Activated naive CD8-positive, alpha-beta T cell treated with anti-CD3 and anti-CD28 coated beads, Interleukin-2, amount 50 U/mL, for 16 hours (primary cell): ENCODE data around the gene WSB1.
"Not testable (repeated sequence)": the region's sequence is repeated elsewhere in the genome, so short reads cannot be mapped to it uniquely, and the experiment has no call there.

Source experiments
- DNase-seq: peaks from one replicate; pipeline ENCODE4 v3.0.0-alpha.2; 2020; ENCODE audit warnings: low read depth, low spot score

The WSB1 gene

DNA sequence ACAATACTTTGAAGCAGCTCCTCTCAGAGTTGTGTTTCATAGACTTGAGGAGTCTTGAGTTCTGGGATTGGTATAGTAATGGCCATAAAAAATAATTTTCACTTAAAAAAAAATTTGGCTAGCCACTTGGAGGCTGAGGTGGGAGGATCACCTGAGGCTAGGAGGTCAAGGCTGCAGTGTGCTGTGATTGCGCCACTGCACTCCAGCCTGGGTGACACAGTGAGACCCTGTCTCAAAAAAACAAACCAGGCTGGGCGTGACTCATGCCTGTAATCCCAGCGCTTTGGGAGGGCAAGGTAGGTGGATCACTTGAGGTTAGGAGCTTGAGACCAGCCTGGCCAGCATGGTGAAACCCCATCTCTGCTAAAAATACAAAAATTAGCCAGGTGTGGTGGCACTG lies 14.8 kb upstream of the WSB1 start:
- not testable (repeated sequence) for DNase-seq

DNA sequence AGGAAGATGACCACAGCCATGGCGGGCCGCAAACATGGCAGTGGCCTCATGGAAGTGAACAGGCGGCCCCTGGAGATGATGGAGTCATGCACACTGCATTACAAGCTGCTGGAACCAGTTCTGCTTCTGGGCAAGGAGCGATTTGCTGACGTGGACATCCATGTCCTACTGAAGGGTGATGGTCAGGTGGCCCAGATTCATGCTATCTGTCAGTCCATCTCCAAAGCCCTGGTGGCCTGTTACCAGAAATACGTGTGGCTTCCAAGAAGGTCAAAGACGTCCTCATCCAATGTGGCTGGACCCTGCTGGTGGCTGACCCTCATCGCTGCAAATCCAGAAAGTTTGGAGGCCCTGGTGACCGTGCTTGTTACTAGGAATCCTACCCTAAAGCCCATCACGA lies 13.4 kb upstream of the WSB1 start:
- no peak for DNase-seq

DNA sequence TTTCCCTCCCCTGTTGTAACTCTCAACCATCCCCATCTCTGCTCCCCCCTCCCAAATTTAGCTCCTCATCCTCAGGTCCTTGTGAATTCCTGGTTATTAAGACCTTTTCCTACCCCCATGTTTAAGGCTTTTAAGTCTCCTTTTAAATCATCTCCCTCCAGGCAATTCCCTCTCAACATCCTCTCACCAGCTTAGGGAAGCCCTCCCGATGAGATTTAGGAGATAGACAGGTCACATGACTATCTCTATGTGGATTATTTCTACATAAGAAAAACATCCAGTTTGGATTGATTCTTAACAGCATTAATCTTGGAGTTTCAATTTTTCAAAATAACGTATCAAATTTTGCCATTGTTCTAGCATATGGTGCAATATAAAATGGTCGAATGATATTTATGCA lies 12.5 kb upstream of the WSB1 start:
- DNase-seq = no peak

DNA sequence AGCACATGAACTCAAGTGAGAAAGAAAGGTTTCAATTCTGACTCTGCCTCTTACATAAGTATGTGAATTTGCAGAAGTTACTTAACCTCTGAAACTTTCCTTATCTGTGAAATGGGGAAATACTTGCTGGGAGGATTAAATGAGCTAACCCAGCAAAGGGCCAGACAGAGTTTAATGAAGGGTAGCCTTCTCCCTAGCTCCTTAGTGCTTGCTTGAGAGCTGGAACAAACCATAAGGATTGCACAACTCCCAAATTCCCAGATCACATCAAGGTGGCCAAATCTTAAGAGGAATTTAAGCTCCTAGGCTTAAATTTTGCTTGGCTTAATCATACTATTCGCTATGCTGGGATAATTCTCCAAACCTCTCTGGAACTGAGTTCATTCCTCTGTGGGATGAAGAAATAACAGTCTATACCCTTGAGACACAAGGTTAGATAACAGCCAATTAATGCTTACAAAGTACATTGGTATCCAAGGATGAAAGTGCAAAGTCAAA lies 11.8 kb upstream of the WSB1 start:
- DNase-seq = no peak

DNA sequence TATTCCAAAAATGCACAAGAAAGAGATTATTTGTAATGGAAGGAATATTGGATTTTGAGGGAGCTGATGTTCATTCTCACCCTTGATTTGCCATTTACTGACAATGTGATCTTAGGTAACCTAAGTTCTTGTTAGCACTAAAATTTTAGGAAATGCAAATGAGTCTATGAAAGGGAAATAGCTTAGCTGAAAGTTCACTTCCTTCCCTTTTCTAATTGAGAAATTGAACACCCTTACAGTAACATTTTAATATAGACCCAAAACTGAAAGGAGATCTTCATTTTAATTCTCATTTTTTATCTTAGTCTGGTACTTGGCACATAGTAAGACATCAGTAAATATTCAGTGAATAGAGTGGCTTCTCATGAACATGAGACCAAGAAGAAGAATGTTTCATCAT lies 10.9 kb upstream of the WSB1 start:
- DNase-seq = no peak

DNA sequence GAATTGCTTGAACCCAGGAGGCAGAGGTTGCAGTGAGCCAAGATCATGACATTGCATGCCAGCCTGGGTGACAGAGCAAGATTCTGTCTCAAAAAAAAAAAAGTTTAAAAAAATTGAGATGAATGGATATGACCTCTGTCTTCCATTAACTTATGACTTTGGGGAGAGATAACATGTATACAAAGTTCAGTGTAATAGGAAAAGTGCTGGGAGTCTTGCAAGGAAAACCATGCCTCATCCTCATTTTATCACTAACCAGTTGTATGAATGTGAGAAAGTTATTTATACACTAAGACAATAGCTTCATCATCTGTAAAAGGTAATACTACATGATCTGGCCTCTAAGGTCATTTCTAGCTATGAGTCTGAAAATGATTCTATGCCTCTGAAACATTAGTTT lies 10.2 kb upstream of the WSB1 start:
- no peak for DNase-seq

DNA sequence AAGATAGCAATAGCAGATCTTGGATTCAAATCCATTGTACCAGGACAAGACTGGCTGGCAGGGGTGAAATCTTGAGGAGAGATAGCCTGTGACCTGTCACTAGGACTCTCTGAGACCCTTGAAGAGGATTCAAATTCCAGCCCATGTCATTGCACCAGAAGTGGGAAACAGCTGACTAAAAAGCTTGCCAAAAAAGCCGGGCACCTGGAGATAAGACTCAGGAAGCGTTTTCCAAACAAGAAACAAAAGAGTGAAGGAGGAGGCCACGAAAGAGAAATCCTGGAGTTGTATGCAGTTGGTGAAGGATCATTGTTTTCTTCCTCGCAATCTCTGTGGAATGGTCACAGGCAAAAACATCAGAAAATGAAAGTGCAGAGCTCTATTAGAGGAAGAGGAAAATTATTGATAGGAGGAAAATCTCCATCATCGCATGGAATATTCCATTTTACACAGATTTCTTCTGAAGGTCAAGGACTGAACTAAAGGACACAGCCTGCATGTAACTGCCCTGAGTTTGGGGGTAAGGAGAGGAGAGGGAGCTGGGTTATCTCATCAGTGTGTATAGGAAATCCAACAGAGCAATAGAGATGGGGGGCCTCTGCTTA lies 9.0 kb upstream of the WSB1 start:
- DNase-seq = no peak

DNA sequence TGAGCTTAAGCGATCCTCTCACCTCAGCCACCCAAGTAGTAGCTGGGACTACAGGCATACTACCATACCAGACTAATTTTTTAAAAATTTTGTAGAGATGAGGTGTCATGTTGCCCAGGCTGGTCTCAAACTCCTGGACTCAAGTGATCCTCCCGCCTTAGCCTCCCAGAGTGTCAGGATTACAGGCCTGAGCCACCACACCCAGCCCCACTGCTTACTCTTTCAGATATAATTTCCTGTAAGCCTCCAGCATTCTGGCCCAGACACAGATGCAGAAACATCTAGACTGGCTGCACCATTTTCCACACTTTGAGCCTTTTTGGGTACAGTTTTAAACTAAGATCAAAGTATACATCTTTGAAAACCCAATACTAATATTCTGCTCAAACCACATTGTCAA lies 8.4 kb upstream of the WSB1 start:
- no peak for DNase-seq

DNA sequence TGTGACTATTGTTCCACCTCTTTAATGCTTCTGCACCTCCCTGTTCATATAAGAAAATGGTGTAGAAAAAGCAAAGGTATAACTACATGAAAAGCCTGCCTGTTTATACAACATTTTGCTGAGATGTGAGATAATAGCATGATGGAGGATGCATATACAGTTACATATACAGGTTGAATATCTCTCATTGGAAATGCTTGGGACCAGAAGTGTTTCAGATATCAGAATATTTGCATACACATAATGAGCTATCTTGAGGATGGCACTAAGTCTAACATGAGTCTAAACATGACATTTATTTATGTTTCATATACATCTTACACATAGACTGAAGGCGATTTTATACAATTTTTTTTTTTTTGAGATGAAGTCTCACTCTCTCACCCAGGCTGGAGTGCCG lies 5.7 kb upstream of the WSB1 start:
- DNase-seq = no peak

DNA sequence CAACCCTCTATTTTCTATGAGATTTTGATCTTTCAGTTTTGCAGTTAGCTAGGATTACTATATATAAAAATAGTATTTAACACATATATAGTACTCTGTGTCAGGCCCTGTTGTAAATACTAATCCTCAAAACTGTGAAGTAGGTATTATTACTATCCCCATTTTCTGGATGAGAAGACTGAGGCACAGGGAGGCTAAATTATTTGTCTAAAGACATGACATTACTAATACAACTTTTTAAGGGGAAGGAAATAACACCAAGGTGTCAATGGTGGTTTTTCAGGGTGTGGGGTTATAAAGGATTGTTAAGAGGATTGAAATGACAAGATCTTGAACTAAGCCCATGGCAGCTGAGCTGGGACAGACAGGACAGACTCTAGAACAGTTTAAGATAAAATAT lies 4.1 kb upstream of the WSB1 start:
- no peak for DNase-seq

DNA sequence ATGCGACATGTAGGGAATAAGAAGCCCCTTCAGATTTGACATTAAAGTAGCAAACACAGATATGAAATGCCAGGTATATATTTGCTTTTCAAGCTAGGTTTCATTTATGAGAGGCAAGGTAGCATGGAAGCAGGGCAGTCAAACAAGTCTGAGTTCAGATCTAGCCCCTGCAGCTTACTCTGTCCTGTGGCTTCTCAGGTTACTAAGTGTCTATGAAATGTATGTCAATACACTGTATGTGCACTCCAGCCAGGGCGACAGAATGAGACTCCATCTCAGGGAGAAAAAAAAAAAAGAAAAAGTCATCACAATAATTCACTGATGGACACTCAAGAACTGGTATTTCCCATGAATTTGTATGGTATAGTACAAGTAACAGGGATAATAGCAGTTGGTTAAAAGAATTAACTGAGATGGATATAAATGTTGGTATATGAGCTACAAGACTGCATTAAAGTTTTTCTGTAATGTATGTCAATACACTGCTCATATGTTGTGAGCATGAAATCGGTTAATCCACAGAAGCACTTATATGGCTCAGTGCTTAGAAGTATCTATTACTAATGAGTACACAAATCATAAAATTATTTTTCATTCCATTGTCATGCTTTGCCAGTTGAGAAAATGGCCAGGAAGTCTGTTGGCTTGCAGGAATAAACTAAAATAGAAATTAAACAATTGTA lies 2.9 kb upstream of the WSB1 start:
- DNase-seq = no peak

DNA sequence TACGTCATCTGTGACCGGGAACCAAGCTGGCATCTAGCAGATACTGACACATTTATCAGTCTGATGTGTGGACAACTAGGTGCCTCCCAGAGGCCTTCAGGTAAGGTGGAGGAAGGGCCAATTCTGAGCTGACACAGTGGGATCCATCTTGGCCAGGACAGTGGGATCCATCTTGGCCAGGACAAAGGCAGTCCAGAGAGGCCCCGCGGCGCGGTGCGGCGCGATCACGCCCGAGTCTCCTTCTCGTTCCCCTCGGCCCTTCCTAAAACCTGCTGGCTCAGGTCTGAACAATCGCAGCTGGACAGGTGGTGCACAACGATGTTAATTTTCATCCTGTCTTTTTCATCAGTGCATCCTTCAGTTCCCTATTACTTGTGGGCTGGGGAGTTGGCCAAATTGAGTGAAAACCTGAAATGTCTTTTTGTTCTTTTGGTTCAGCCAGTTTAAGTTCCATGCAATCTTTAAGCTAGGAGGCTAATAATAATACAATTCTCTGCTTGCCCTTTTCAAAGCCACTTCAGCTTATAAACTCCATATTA lies 486 bp upstream of the WSB1 start:
- no peak for DNase-seq

DNA sequence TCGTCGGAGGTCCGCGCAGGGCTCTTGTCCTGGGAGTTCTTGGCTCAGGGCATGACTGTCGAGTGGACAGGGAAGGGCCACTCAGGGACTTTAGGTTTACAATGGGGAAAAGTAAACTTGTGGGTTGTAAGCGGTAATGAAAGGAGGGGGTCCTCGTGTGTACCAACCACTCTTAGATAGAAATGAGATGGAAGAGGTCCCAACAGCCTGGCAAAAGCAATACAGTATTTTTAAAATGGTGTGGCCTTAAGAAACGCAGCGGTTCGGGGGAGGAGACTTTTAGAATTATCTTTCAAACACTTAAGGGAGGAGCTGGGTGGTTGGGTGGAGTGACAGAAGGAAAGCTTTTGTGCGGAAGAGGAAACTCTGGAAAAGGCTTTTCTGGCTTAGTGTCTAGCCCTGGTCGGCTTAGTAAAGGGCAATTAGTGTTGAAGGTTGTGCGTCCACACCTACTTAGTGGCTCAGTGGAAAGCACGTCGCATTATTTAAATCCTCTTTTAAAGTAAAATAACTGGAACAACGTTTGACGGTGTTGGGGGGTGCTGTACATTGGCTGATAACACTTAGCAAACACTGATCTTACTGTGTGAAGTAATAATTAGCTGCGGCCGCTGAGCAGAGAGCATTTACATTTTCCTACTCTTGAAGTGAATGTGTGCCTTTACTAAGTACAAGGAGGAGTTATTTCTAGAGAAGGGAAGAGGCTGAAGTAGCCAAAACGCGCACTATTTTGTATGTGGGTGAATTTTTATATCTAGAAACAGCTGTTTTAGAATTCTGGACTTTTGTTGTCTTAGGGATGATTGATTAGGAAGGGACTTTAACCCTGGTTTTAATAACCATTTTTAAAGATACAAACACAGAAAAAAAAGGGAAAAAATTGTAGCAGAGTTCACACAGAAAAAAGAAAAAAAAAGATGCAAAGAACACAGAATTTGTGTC lies 1.0 kb downstream of the WSB1 start:
- DNase-seq = no peak

DNA sequence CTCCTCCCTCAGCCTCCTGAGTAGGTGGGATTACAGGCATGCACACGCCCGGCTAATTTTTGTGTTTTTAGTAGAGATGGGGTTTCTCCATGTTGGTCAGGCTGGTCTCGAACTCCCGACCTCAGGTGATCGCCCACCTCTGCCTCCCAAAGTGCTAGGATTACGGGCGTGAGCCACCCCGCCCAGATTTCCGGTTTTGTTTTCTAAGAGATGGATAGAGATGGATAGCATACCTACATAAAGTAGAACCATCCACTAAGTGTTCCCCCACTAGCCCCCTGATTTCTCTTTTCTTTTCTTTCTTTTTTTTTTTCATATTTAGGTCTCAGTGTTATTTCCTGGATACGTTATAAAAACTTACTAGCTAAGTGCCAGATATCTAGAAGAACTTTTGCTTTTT lies 2.0 kb downstream of the WSB1 start:
- DNase-seq = no peak

DNA sequence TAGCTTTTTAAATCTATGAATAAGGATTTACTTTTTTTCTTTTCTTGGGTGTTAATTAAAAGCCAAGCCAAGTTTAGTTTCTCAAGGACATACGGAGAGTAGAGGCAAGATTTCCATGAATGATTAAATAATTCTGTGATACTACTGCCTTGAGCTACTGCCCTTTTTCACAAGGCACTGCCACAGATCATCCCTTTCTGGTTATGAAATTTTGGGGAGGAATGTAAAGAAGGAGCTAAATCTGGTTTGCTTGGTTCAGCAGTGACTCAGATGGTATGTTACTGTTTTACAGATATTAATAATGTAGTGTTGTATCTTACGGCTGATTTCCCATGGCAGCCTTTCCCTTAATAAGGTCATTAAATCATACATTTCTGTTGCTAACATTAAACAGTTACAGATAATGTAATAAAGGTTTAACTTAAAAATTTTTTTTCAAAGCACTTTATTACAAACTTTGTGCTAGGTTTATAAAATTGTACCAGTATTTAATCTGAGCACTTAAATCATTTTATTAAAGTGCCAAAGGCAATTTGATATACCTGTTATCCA lies 2.6 kb downstream of the WSB1 start:
- DNase-seq = no peak

DNA sequence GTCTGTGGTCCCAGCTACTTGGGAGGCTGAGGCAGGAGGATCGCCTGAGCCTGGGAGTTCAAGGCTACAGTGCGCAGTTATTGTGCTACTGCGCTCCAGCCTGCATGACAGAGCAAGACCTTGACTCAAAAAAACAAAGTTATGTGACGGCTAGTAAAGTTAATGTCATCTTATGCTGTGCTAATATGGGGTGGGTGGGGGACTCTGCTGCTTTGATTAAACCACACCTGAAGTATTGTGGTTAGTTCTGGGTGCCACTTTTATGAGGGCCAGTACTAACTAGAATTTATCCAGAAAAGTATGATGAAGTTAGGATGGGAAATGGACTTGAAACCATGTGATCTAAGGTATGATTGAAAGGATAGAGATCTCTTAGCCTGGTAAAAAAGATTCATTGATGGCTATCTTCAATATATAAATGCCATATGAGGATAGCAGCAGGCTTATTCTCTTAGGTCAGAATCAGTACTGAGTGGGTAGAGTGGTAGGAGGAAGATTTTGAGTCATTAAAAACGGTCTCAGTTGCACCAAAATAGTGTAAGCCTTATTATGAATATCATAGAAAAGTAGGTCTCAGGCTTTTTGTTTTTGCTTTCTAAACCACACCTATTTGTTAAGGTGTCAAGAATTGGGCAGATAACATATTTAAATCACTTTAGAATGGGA lies 5.6 kb downstream of the WSB1 start:
- no peak for DNase-seq

DNA sequence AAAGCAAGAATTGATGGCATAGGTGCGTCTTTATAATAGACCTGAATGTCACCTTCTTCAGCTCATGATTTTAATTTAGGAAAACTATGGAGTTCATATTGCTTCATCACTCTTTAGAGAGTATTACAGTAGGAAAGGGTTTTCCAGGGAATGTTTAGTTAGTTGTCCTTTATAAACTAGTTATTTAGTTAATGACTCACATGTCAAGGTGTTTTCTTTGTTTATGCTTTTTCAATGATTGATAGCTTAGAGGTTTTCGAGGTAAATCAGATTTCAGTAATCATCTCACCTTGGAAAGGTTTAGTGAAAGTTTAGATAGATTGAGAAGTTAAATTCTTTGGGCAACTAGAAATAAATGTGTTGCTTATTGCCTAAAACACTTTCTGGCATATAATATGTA lies 9.8 kb downstream of the WSB1 start:
- DNase-seq = no peak

DNA sequence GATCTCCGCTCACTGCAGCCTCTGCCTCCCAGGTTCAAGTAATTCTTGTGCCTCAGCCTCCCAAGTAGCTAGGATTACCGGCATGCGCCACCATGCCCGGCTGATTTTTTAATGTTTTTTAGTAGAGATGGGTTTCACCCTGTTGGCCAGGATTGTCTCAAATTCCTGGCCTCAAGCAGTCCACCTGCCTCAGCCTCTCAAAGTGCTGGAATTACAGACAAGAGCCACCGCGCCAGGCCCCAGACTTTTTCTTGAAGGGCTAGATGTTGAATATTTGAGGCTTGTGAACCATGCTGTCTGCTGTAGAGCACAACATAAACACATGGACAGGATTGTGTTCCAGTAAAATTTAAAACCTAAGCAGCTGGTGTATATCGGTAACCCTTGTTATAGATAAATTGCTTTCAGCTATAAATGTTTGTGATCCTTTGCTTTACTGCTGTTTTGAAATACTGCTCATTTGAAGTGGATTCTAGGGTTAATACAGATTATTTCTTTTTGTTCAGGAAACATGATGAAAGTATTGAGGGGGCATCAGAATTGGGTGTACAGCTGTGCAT lies 12.4 kb downstream of the WSB1 start:
- no peak for DNase-seq

DNA sequence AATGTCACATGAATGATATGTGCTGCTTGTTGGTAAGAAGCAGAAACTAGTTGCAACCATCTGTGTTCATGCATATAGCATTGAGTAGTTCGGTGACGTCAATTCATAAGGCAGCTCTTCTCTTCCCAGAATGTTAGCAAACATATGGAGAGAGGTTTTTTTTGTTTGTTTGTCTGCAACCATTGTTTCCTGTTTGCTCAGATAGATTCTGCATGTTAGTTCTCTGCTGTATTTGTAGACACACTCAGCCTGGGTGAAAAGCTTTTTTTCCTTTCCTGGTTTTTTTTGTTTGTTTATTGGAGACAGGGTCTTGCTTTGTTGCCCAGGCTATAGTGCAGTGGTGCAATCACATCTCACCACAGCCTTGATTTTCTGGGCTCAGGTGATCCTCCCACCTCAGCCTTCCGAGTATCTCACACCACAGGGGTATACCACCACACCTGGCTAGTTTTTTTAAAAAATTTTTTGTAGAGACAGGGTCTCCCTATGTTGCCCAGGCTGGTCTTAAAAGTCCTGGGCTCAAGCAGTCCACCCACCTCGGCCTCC lies 16.7 kb downstream of the WSB1 start:
- DNase-seq = no peak

DNA sequence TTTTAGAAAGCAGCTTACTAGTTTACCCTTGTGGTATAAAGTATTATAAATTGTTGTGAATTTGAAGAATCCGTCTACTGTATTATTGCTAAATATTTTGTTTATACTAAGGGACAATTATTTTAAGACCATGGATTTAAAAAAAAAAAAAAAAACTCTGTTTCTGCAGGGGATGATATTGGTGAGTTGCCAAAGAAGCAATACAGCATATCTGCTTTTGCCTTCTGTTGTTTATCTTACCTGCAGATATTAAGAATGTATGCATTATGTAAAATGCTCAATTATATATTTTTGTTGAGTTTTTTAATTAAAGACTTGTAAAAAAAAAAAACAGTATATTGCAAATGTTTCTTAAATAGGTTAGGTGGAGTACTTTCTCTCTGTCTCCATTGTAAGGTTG lies 19.4 kb downstream of the WSB1 start:
- no peak for DNase-seq

DNA sequence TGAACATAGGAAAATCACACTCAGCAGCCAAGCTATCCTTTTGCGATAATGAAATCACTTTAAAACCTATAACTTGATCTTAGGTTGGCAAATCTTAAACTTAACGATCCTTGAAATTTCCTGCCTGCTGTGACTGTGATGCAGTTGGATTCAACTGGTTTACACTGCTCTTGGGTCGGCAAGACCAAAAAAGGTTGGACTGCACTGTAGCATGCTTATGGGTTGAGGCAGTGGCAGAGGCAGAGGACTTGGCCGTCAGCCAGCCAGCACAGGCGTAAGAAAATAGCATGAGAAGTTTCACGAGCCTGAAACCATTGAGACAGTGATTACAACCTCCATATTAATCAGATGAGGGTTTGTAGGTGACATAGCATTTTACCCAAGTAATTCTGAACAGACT lies 21.4 kb downstream of the WSB1 start:
- DNase-seq = no peak
